K562 (cell line): ENCODE measurements around the gene KLHL30. TPM values are rescaled to one million over a fixed set of nuclear protein-coding genes. Genes with fewer than 3 reads are reported as not detected.

Source experiments
- BRCA1 ChIP-seq, 2 experiments: fragments of 450-650 bp in 1 of 2; sonication (generic) in 1 of 2; formaldehyde crosslinking in 1 of 2; IDR thresholded peaks; 2 replicates each; pipeline versions ENCODE4 v1.5.0 to v1.6.1; 2017 to 2020; ENCODE audit warnings: mild to moderate bottlenecking in 1 of 2, missing genetic modification reagents in 1 of 2
- KHSRP ChIP-seq: fragments of 450-650 bp; IDR thresholded peaks from 2 replicates; pipeline ENCODE4 v1.6.1; 2017
- MED1 ChIP-seq: sonication (generic); formaldehyde crosslinking; IDR thresholded peaks from 2 replicates; pipeline ENCODE4 v1.8.1; 2023; ENCODE audit warnings: missing genetic modification reagents, borderline replicate concordance
- PPARD ChIP-seq: fragments of 250-450 bp; sonication (Bioruptor Pico); IDR thresholded peaks from 2 replicates; pipeline ENCODE4 v1.8.0; 2022; ENCODE audit warnings: inconsistent platforms, mild to moderate bottlenecking, moderate library complexity
- SMARCB1 ChIP-seq: IDR thresholded peaks from 2 replicates; pipeline ENCODE4 v1.6.1; 2011; ENCODE audit warnings: improper control_type of control experiment, low read depth; ENCODE audit not compliant: insufficient read length
- SMARCE1 ChIP-seq: fragments of 450-650 bp; IDR thresholded peaks from 2 replicates; pipeline ENCODE4 v1.7.1; 2016; ENCODE audit warnings: mild to moderate bottlenecking
- SP2 ChIP-seq: IDR thresholded peaks from 2 replicates; pipeline ENCODE4 v1.6.1; 2011; ENCODE audit warnings: mild to moderate bottlenecking, low read depth, low read length, moderate library complexity; ENCODE audit not compliant: poor library complexity, severe bottlenecking; ENCODE audit errors: extremely low read depth
- ZNF253 ChIP-seq: fragments of 250-450 bp; sonication (Bioruptor Pico); conservative IDR thresholded peaks from 2 replicates; pipeline ENCODE4 v1.6.1; 2021; ENCODE audit warnings: mild to moderate bottlenecking
- ZNF551 ChIP-seq: fragments of 250-450 bp; sonication (Bioruptor Pico); IDR thresholded peaks from 2 replicates; pipeline ENCODE4 v1.5.0; 2021; ENCODE audit warnings: mild to moderate bottlenecking, moderate library complexity
- polyA plus RNA-seq, 8 experiments: library from polyadenylated mRNA; depleted of rRNA in 4 of 8; stranded (reverse) in 5 of 8; unstranded in 3 of 8; fragments of >200 nt; fragmentation: Nextera tagmentation in 2 of 8; fragmentation: Illumina TruSeq in 1 of 8; extraction: Ambion mirVana in 2 of 8; extraction: Trizol in 1 of 8; gene quantifications; 2 replicates each; pipeline versions ENCODE4 v1.2.1 to v1.2.3, GENCODE V29; 2011 to 2014; ENCODE audit warnings: inconsistent platforms in 1 of 8, missing spikeins in 1 of 8
- total RNA-seq, 7 experiments: library from RNA; depleted of rRNA in 6 of 7; stranded (reverse); fragments of >200 nt in 6 of 7; fragmentation: Illumina TruSeq in 2 of 7; extraction: Trizol in 2 of 7; gene quantifications; 2 replicates each; pipeline versions ENCODE4 v1.2.1 to v1.2.3, GENCODE V29; 2011 to 2021; ENCODE audit warnings: low replicate concordance in 1 of 7
- TF ChIP-seq, protein P1 (sequence below), 2 experiments: fragments of 450-650 bp; IDR thresholded peaks; 2 replicates each; pipeline ENCODE4 v1.6.1; 2018; ENCODE audit warnings: mild to moderate bottlenecking in 2 of 2, low read depth in 1 of 2; ENCODE audit not compliant: partially characterized antibody in 2 of 2
- TF ChIP-seq, protein P2 (sequence below): fragments of 250-450 bp; sonication (Bioruptor Pico); IDR thresholded peaks from 2 replicates; pipeline ENCODE4 v1.8.0; 2021; ENCODE audit warnings: borderline replicate concordance, mild to moderate bottlenecking, moderate library complexity; ENCODE audit not compliant: poor library complexity, severe bottlenecking

The KLHL30 gene
- total and polyA plus RNA-seq, 9 of the 15 experiments (the other 6 are each of a cell fraction or from before 2014, with no cell fraction given), result 0.04 TPM; not detected in 8

DNA sequence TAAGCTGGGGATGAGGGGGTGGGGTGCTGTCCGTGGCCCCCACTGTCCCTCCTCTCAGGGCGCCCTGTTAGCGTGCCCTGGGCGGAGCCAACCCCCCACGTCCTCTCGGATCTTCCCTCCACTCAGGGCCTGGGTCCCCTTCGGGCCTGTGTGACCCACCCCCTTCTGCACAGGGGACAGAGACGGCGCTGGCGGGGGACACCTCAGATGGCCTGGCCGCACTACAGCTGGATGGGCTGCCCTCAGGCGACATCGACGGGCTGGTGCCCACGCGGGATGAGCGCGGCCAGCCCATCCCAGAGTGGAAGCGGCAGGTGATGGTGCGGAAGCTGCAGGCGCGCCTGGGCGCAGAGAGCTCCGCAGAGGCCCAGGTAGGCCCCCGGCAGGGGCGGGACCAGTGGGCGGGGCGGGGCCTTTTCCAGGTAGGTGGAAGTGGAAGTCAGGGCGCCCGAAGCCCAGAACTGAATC is 9.9 kb upstream of the KLHL30 start (continued):
- TF ChIP-seq, protein P1, sequence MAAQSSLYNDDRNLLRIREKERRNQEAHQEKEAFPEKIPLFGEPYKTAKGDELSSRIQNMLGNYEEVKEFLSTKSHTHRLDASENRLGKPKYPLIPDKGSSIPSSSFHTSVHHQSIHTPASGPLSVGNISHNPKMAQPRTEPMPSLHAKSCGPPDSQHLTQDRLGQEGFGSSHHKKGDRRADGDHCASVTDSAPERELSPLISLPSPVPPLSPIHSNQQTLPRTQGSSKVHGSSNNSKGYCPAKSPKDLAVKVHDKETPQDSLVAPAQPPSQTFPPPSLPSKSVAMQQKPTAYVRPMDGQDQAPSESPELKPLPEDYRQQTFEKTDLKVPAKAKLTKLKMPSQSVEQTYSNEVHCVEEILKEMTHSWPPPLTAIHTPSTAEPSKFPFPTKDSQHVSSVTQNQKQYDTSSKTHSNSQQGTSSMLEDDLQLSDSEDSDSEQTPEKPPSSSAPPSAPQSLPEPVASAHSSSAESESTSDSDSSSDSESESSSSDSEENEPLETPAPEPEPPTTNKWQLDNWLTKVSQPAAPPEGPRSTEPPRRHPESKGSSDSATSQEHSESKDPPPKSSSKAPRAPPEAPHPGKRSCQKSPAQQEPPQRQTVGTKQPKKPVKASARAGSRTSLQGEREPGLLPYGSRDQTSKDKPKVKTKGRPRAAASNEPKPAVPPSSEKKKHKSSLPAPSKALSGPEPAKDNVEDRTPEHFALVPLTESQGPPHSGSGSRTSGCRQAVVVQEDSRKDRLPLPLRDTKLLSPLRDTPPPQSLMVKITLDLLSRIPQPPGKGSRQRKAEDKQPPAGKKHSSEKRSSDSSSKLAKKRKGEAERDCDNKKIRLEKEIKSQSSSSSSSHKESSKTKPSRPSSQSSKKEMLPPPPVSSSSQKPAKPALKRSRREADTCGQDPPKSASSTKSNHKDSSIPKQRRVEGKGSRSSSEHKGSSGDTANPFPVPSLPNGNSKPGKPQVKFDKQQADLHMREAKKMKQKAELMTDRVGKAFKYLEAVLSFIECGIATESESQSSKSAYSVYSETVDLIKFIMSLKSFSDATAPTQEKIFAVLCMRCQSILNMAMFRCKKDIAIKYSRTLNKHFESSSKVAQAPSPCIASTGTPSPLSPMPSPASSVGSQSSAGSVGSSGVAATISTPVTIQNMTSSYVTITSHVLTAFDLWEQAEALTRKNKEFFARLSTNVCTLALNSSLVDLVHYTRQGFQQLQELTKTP (IDR thresholded peaks at IDR 0.05; ENCODE audit: low read depth in 1 of 2, partially characterized antibody in 2 of 2), result no peak
- TF ChIP-seq SMARCB1 (no peak), ZNF253 (CRISPR knock-in tag) (no peak), BRCA1 (IDR thresholded peaks at IDR 0.05) (no peak), BRCA1 (CRISPR knock-in tag; IDR thresholded peaks at IDR 0.05) (no peak), SP2 (no peak), KHSRP (no peak), SMARCE1 (no peak), PPARD (CRISPR knock-in tag) (no peak), MED1 (CRISPR knock-in tag) (no peak), ZNF551 (CRISPR knock-in tag) (no peak)
- TF ChIP-seq, protein P2, sequence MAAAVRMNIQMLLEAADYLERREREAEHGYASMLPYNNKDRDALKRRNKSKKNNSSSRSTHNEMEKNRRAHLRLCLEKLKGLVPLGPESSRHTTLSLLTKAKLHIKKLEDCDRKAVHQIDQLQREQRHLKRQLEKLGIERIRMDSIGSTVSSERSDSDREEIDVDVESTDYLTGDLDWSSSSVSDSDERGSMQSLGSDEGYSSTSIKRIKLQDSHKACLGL (CRISPR knock-in tag), result no peak
